ENCODE measurements around the gene CEBPA. TPM values are rescaled to one million over a fixed set of nuclear protein-coding genes. Genes with fewer than 3 reads are reported as not detected.
"Not testable (repeated sequence)": the region's sequence is repeated elsewhere in the genome, so short reads cannot be mapped to it uniquely, and the experiment has no call there.

Gene CEBPA
- total RNA-seq, 4 donors from 2014 or later: 86.3 to 360 (median 196) TPM

DNA sequence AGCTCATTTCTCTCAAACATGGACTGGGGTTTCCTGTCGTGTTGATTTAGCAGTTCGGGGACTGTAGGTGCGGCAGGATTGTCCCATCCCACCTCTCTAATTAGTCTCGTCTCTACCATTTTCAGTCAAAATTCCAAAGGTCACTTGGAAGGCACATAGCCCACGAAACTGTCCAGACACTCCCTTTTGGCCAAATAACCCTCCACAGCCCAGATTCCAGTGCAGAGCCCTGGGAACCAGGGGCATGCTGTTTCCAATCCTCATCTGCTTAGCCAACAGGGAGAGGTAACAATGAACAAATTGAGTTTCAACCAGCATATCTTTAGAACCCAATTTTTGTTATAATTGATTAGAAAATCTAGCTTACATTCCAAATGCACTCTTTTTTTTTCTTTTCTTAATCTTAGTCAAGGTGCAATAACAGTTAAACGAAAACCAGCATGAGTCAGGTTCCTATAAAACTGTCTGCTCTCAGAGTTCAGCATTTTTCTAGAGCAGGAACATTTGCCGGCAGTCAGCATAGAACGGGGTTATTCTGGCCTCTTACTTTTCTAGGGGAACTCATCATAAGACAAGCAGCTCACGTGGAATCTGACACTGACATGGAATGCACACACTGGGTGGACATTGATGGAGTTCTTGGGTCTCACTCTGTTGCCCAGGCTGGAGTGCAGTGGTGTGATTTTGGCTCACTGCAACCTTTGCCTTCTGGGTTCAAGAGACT lies 14.4 kb upstream of the CEBPA start:
- DNase-seq (ENCODE audit: low spot score in 2 of 2): no peak
- Histone ChIP-seq H3K27ac (no peak overlapping the region), H3K9me3 (no peaks in the 10 kb centered on the region), H3K4me1 (peaks cover 6% of the 10 kb centered on the region), H3K27me3 (no peaks in the 10 kb centered on the region), H3K4me3 (no peak overlapping the region), H3K36me3 (no peaks in the 10 kb centered on the region)
- WGBS: 61% methylated on average over 9 of the region's 9 CpGs
- TF ChIP-seq POLR2A (IDR thresholded peaks at IDR 0.05) (no peak), POLR2AphosphoS5 (IDR thresholded peaks at IDR 0.05) (no peak), EP300 (IDR thresholded peaks at IDR 0.05) (no peak)
- TF ChIP-seq, protein P1, sequence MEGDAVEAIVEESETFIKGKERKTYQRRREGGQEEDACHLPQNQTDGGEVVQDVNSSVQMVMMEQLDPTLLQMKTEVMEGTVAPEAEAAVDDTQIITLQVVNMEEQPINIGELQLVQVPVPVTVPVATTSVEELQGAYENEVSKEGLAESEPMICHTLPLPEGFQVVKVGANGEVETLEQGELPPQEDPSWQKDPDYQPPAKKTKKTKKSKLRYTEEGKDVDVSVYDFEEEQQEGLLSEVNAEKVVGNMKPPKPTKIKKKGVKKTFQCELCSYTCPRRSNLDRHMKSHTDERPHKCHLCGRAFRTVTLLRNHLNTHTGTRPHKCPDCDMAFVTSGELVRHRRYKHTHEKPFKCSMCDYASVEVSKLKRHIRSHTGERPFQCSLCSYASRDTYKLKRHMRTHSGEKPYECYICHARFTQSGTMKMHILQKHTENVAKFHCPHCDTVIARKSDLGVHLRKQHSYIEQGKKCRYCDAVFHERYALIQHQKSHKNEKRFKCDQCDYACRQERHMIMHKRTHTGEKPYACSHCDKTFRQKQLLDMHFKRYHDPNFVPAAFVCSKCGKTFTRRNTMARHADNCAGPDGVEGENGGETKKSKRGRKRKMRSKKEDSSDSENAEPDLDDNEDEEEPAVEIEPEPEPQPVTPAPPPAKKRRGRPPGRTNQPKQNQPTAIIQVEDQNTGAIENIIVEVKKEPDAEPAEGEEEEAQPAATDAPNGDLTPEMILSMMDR (IDR thresholded peaks at IDR 0.05): no peak

DNA sequence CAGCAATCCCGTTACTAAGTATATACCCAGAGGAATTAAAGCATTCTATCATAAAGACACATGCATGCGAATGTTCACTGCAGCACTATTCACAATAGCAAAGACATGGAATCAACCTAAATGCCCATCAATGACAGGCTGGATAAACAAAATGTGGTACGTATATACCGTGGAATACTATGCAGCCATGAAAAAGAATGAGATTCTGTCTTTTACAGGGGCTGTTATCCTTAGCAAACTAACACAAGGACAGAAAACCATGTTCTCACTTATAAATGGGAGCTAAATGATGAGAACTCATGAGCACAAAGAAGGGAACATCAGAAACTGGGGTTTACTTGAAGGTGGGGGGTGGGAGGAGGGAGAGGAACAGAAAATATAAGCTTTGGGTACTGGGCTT lies 10.5 kb upstream of the CEBPA start:
- not testable (repeated sequence) for DNase-seq (ENCODE audit: low spot score in 2 of 2); H3K4me3 ChIP-seq; H3K27ac ChIP-seq; H3K9me3 ChIP-seq; H3K36me3 ChIP-seq; H3K27me3 ChIP-seq
- 90% methylated on average over 4 of the region's 4 CpGs for WGBS
- H3K4me1 ChIP-seq: peaks cover 18% of the 10 kb centered on the region

GRCh38 chr19:33312065-33312464 lies 9.7 kb upstream of the CEBPA start:
- Histone ChIP-seq H3K9me3 (no peaks in the 10 kb centered on the region), H3K4me1 (peaks cover 17% of the 10 kb centered on the region), H3K4me3 (no peak overlapping the region), H3K27me3 (peaks cover 4% of the 10 kb centered on the region), H3K36me3 (no peaks in the 10 kb centered on the region), H3K27ac (no peak overlapping the region)
- WGBS: 94% methylated on average over 6 of the region's 6 CpGs
- TF ChIP-seq POLR2A (IDR thresholded peaks at IDR 0.05): no peak
- TF ChIP-seq EP300 (IDR thresholded peaks at IDR 0.05): no peak
- no peak for TF ChIP-seq POLR2AphosphoS5 (IDR thresholded peaks at IDR 0.05)
- TF ChIP-seq, protein P1 (IDR thresholded peaks at IDR 0.05): no peak
- no peak for DNase-seq (ENCODE audit: low spot score in 2 of 2)

GRCh38 chr19:33311326-33311682 lies 9.0 kb upstream of the CEBPA start:
- H3K27me3 ChIP-seq: peaks cover 4% of the 10 kb centered on the region
- H3K27ac ChIP-seq: no peak overlapping the region
- no peak for DNase-seq (ENCODE audit: low spot score in 2 of 2)
- no peak for TF ChIP-seq POLR2A (IDR thresholded peaks at IDR 0.05)
- no peak for TF ChIP-seq POLR2AphosphoS5 (IDR thresholded peaks at IDR 0.05)
- TF ChIP-seq, protein P1 (IDR thresholded peaks at IDR 0.05): no peak
- TF ChIP-seq EP300 (IDR thresholded peaks at IDR 0.05): no peak
- H3K36me3 ChIP-seq: no peaks in the 10 kb centered on the region
- WGBS: 83% methylated on average over 3 of the region's 4 CpGs
- no peak overlapping the region for H3K4me3 ChIP-seq
- no peaks in the 10 kb centered on the region for H3K9me3 ChIP-seq
- H3K4me1 ChIP-seq: peaks cover 12% of the 10 kb centered on the region

DNA sequence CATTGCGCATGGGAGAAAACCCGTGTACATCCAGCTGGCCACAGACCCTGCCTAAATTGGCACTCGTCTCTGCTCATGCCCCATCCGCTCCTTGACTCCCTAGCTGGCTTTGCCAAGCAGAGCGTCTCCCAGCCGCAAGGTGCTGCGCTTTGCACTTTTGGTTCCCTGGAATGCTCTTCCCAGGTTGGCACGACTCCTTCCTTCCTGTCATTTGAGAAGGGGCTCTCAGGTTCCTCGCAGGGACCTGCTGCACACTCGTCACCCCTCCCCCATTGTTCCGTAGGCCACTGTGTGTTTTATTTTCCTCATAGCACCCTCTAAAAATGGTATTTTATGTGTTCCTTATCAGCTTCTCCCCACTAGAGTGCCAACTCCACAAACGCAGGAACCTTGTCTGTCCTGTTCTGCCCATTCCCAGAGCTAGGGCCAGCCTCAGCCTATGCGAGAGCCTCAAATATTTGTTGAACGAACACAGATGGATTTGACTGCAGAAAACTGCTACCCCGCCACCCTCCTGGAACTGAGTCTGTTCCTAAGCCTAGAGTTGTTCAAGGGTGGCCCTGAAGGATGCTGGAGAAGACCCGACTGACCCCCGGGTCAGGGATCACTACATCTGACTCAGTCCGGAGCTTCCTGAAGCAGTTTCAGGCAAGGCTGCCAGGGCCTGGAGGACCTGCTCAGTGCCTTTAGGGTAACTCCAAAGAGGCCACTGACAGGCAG lies 8.4 kb upstream of the CEBPA start:
- Histone ChIP-seq H3K27me3 (peaks cover 4% of the 10 kb centered on the region), H3K4me3 (no peak overlapping the region), H3K4me1 (peaks cover 12% of the 10 kb centered on the region), H3K36me3 (no peaks in the 10 kb centered on the region), H3K9me3 (no peaks in the 10 kb centered on the region), H3K27ac (no peak overlapping the region)
- 27% methylated on average over 17 of the region's 18 CpGs for WGBS
- DNase-seq (ENCODE audit: low spot score in 2 of 2): no peak
- TF ChIP-seq EP300 (IDR thresholded peaks at IDR 0.05): no peak
- TF ChIP-seq POLR2A (IDR thresholded peaks at IDR 0.05): no peak
- no peak for TF ChIP-seq POLR2AphosphoS5 (IDR thresholded peaks at IDR 0.05)
- TF ChIP-seq, protein P1 (IDR thresholded peaks at IDR 0.05): no peak

Measured in suprapubic skin (tissue), 4 donors.